GM20000 (cell line): ENCODE data around the gene DRGX.

Source experiments
- DNase-seq: peaks from one replicate; pipeline ENCODE4 v3.0.0; 2012; ENCODE audit warnings: low spot score
- CTCF ChIP-seq: IDR thresholded peaks from 2 replicates; pipeline ENCODE4 v1.5.1; 2012; ENCODE audit warnings: mild to moderate bottlenecking, control low read depth; ENCODE audit errors: extremely low read depth, missing control alignments

DRGX gene

DNA sequence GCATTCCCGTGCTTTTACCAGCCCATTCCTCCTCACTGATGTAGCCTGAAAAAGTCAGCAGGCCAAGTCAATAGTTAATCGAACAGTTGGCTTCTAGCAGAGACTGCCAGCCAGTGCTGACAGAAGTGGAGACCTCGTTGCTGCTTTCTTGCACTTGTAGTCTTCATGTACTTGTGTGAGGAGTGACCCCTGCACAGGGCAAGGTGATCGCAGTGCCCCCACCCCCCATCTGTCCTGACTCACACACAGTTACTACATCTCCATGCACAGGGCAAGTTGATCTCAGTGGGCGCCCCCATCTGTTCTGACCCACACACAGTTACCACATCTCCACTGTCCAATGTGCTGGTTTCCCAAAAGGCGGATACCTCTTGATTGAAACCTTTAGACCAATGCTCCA lies 62.7 kb downstream of the DRGX start:
- no peak for TF ChIP-seq CTCF
- no peak for DNase-seq

DNA sequence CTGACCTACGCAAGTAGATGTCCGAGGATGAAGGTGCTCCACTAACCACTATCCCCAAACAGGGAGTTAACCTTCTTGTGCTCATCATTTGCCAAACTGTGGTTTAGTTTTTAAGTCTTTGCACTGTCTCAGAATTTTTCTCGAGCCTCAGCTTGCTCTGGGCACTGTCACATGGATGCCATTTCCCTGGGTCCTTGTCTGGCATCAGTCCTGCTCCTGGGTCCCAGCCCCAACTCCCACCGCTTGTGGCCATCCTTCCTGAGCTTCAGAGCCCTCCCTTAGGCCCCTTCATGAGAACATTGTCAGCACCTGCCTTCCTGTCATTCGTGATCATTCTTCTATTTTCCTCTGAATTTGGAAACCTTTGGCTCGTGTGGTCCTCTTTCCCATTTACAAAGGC lies 63.1 kb downstream of the DRGX start:
- DNase-seq = no peak
- no peak for TF ChIP-seq CTCF

- TF ChIP-seq CTCF = no peak
- DNase-seq = no peak
Measured at GRCh38 chr10:49332333-49332732, 63.6 kb downstream of the DRGX start.

DNA sequence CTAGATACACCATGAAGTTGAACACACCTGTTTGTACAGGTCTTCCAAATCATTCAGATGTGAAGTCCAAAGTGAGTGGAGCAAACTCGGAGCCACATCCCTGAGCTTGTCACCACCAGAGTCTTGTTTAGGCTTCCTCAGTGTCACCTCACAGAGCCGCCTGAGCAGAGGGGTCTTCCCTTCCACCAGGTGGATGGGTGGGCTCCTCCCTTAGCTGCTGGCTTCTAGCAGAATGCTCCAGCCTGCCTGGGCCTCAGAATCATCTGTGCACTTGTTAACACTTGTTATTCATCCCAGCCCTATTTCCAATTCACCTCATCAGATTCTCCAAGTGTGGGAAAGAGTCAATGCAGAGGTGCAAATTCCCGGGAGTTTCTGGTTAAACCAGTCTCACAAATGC lies 64.5 kb downstream of the DRGX start:
- no peak for DNase-seq
- no peak for TF ChIP-seq CTCF

- TF ChIP-seq CTCF = no peak
- DNase-seq = no peak
Measured at GRCh38 chr10:49330127-49330665, 65.7 kb downstream of the DRGX start.

GRCh38 chr10:49329146-49329505 lies 66.8 kb downstream of the DRGX start:
- no peak for TF ChIP-seq CTCF
- no peak for DNase-seq

- DNase-seq = no peak
- TF ChIP-seq CTCF = no peak
Measured at GRCh38 chr10:49328401-49329145, 67.3 kb downstream of the DRGX start.
